Natural killer cell (primary cell): ENCODE data around the gene DGKQ. TPM values are rescaled to one million over a fixed set of nuclear protein-coding genes. Genes with fewer than 3 reads are reported as not detected.

Experiments used
- ATAC-seq, 3 donors: fragments of 150-1000 bp in 2 of 3; fragments of 200-7000 bp in 1 of 3; cut with Tn5 transposase; 1 replicate in 1 of 3; 2 replicates in 2 of 3; pipeline ENCODE4 v1.10.0; 2021; ENCODE audit warnings: mild to moderate bottlenecking in 2 of 3, moderate library complexity in 2 of 3
- DNase-seq, 2 donors: peaks; one replicate each; pipeline versions ENCODE4 v3.0.0 to v3.0.0-alpha.2; 2013 to 2021; ENCODE audit warnings: mixed read lengths in 1 of 2
- H3K27ac ChIP-seq: one replicate; pipeline ENCODE4 v1.5.1; 2013; ENCODE audit warnings: mild to moderate bottlenecking, low read length
- H3K27me3 ChIP-seq: one replicate; pipeline ENCODE4 v1.6.1; 2013; ENCODE audit warnings: low read length; ENCODE audit not compliant: control insufficient read depth, insufficient read depth
- H3K36me3 ChIP-seq: one replicate; pipeline ENCODE4 v1.6.1; 2013; ENCODE audit warnings: low read length; ENCODE audit not compliant: control insufficient read depth, insufficient read depth
- H3K4me1 ChIP-seq: one replicate; pipeline ENCODE4 v1.6.1; 2013; ENCODE audit warnings: low read length; ENCODE audit not compliant: control insufficient read depth, insufficient read depth
- H3K4me3 ChIP-seq: one replicate; pipeline ENCODE4 v1.5.1; 2013; ENCODE audit warnings: low read length
- H3K9me3 ChIP-seq: one replicate; pipeline ENCODE4 v1.6.1; 2013; ENCODE audit warnings: low read length; ENCODE audit not compliant: control insufficient read depth, insufficient read depth
- H3K27ac Mint-ChIP-seq, 2 donors: one replicate each; pipeline ENCODE4 v1.8.0; 2022; ENCODE audit warnings: mild to moderate bottlenecking in 2 of 2, mixed read lengths in 2 of 2, moderate library complexity in 1 of 2
- H3K27me3 Mint-ChIP-seq, 2 donors: one replicate each; pipeline ENCODE4 v1.8.0; 2022; ENCODE audit warnings: low read depth in 2 of 2, mixed read lengths in 2 of 2
- H3K36me3 Mint-ChIP-seq: one replicate; pipeline ENCODE4 v1.8.0; 2022; ENCODE audit warnings: mixed read lengths
- H3K4me1 Mint-ChIP-seq, 2 donors: one replicate each; pipeline ENCODE4 v1.8.0; 2022; ENCODE audit warnings: mixed read lengths in 2 of 2
- H3K4me3 Mint-ChIP-seq: one replicate; pipeline ENCODE4 v1.8.0; 2022; ENCODE audit warnings: mild to moderate bottlenecking, moderate library complexity, mixed read lengths
- H3K9me3 Mint-ChIP-seq, 2 donors: one replicate each; pipeline ENCODE4 v1.8.0; 2022; ENCODE audit warnings: mixed read lengths in 2 of 2
- CTCF ChIP-seq: fragments of 200-600 bp; IDR thresholded peaks from one replicate; pipeline ENCODE4 v1.8.0; 2022; ENCODE audit warnings: antibody characterized with exemption
- WGBS: methylation state at CpG from one replicate; pipeline ENCODE4 v1.1.7; 2013; ENCODE audit warnings: missing lambda C conversion rate; ENCODE audit not compliant: insufficient coverage; 5-methylcytosine and 5-hydroxymethylcytosine counted together
- intact Hi-C: fragments of 100-400 bp; cut with micrococcal nuclease; formaldehyde crosslinking; loops from one replicate; pipeline ENCODE4 v1.14.2; 2022
- total RNA-seq, 4 donors: library from RNA; stranded (reverse); fragments of 120-200 nt in 1 of 4; gene quantifications; one replicate each; pipeline versions ENCODE4 v1.2.3 to v1.2.4, GENCODE V29; 2013 to 2022

The DGKQ gene
- total RNA-seq, 3 donors from 2014 or later (not counting 1 experiment from before 2014, with no cell fraction given), result 64.2 to 79.5 (median 65.2) TPM

- H3K27me3 Mint-ChIP-seq, result no peaks in the 10 kb centered on the region
- H3K36me3 Mint-ChIP-seq, result no peaks in the 10 kb centered on the region
- Histone ChIP-seq H3K4me1 (peaks cover 47% of the 10 kb centered on the region), H3K9me3 (no peaks in the 10 kb centered on the region), H3K27me3 (no peaks in the 10 kb centered on the region), H3K27ac (peak overlapping the region; percentile 83), H3K4me3 (peak overlapping the region; percentile 61), H3K36me3 (peaks cover 2% of the 10 kb centered on the region)
- peak overlapping the region; percentile 89 to 95 for H3K27ac Mint-ChIP-seq
- intact Hi-C loops, result loop anchor here (5.0 kb wide), 1 partner anchor 271 kb away; no protein-coding TSS in a partner anchor
- peak; percentile 32 to 57 (median 34) for ATAC-seq
- no peaks in the 10 kb centered on the region for H3K9me3 Mint-ChIP-seq
- peak; percentile 38 to 53 for DNase-seq
- no peak for TF ChIP-seq CTCF
- WGBS, result 3% methylated on average over 31 of the region's 31 CpGs
- peak overlapping the region; percentile 94 for H3K4me3 Mint-ChIP-seq
- peaks cover 31 to 44% of the 10 kb centered on the region in 2 donors for H3K4me1 Mint-ChIP-seq
Observed at GRCh38 chr4:931194-931959, 42.0 kb downstream of the DGKQ start.

- peak overlapping the region; percentile 83 for H3K27ac ChIP-seq
- peaks cover 53% of the 10 kb centered on the region for H3K4me1 ChIP-seq
- Mint-ChIP-seq H3K4me1 (peaks cover 37 to 49% of the 10 kb centered on the region in 2 donors), H3K4me3 (peak overlapping the region; percentile 94), H3K9me3 (no peaks in the 10 kb centered on the region), H3K27me3 (no peaks in the 10 kb centered on the region), H3K36me3 (no peaks in the 10 kb centered on the region), H3K27ac (peak overlapping the region; percentile 89 to 95)
- ATAC-seq, result no peak
- intact Hi-C loops, result loop anchor here (5.0 kb wide), 1 partner anchor 271 kb away; no protein-coding TSS in a partner anchor
- H3K4me3 ChIP-seq, result peak overlapping the region; percentile 61
- TF ChIP-seq CTCF, result no peak
- H3K9me3 ChIP-seq, result no peaks in the 10 kb centered on the region
- no peak for DNase-seq
- H3K27me3 ChIP-seq, result no peaks in the 10 kb centered on the region
- WGBS, result 63% methylated on average over 7 of the region's 7 CpGs
- H3K36me3 ChIP-seq, result peaks cover 4% of the 10 kb centered on the region
Observed at GRCh38 chr4:930827-931193, 42.6 kb downstream of the DGKQ start.

- H3K4me3 ChIP-seq, result no peak overlapping the region
Observed at GRCh38 chr4:930028-930551, 43.3 kb downstream of the DGKQ start.

More at GRCh38 chr4:930028-930551, 43.3 kb downstream of the DGKQ start:
- Mint-ChIP-seq H3K27me3 (no peaks in the 10 kb centered on the region), H3K4me3 (peak overlapping the region; percentile 94), H3K4me1 (peaks cover 40 to 56% of the 10 kb centered on the region in 2 donors), H3K36me3 (no peaks in the 10 kb centered on the region), H3K9me3 (no peaks in the 10 kb centered on the region), H3K27ac (peak overlapping the region; percentile 89 to 95)
- ATAC-seq (no peak), DNase-seq (peak in 1 of 2 donors; percentile 35)
- Histone ChIP-seq H3K4me1 (peaks cover 59% of the 10 kb centered on the region), H3K9me3 (no peaks in the 10 kb centered on the region), H3K27ac (peak overlapping the region; percentile 83), H3K27me3 (no peaks in the 10 kb centered on the region), H3K36me3 (peaks cover 5% of the 10 kb centered on the region)
- TF ChIP-seq CTCF, result no peak
- intact Hi-C loops, result loop anchor here (5.0 kb wide), 1 partner anchor 272 kb away; no protein-coding TSS in a partner anchor
- WGBS, result 20% methylated on average over 3 of the region's 3 CpGs
